ENCODE data around the gene LAD1. TPM values are rescaled to one million over a fixed set of nuclear protein-coding genes. Genes with fewer than 3 reads are reported as not detected.

Gene LAD1
- total and polyA plus RNA-seq, 2 of the 13 experiments (the other 11 are each of a cell fraction or from before 2014, with no cell fraction given) = 10.8 to 65.6 TPM

- 1% methylated on average over 16 of the region's 20 CpGs for WGBS (ENCODE audit: low lambda C conversion rate)
- intact Hi-C loops (cut with micrococcal nuclease; ENCODE audit: unreplicated experiment) (loop anchor here (1.0 to 2.0 kb wide), 3 partner anchors 21 to 65 kb away; partner anchors contain the start of gene PHLDA3), in situ Hi-C loops (cut with HindIII; ENCODE audit: extremely low pct_ligation_motif_present, low pct_unique_long_range_greater_than_20kb) (loop anchor here (5.0 kb wide), 1 partner anchor 64 kb away; no protein-coding TSS in a partner anchor)
- BruUV-seq (replicated peaks) = no TSS peak
- H3K9ac ChIP-seq (ENCODE audit: insufficient read depth, low read depth, low read length) = no peak overlapping the region
- no peaks in the 10 kb centered on the region for H3K9me3 ChIP-seq (ENCODE audit: low read length)
- FAIRE-seq (peak; percentile 28), DNase-seq (ENCODE audit: low spot score) (peak; percentile 56), ATAC-seq (peak; percentile 98)
- H3K79me2 ChIP-seq (ENCODE audit: insufficient read depth, low read length) = no peaks in the 10 kb centered on the region
- no peak overlapping the region for H3K27ac ChIP-seq (ENCODE audit: extremely low read length, insufficient read depth, low read length)
- H3K4me1 ChIP-seq (ENCODE audit: insufficient read depth, low read length) = peaks cover 25% of the 10 kb centered on the region
- CTCF ChIA-PET (ENCODE audit: low intra/inter-chr PET ratio, low total read pairs) = interaction anchor here (0.8 to 4.3 kb wide), 3 partner anchors 15 to 65 kb away, joined by 4 to 40 read pairs (median 21); no protein-coding TSS in a partner anchor
- H4K20me1 ChIP-seq (ENCODE audit: insufficient read depth, low read length) = no peaks in the 10 kb centered on the region
- H3K4me2 ChIP-seq (ENCODE audit: low read depth, low read length) = peak overlapping the region; percentile 84
- peak overlapping the region in 1 of 3 experiments; percentile 52; a peak in 1 of 6 replicates for H3K4me3 ChIP-seq (replicated peaks in 1 of 3; ENCODE audit: insufficient read depth in 1 of 3, low read depth in 2 of 3, low read length in 3 of 3)
- no peaks in the 10 kb centered on the region for H3K36me3 ChIP-seq (replicated peaks in 1 of 2; ENCODE audit: control insufficient read depth in 1 of 2, insufficient read depth in 2 of 2, low read length in 2 of 2)
- H3K27me3 ChIP-seq (ENCODE audit: control insufficient read depth in 1 of 2, insufficient read depth in 2 of 2, low read length in 2 of 2) = peaks cover 4 to 17% of the 10 kb centered on the region in 2 experiments; a peak in 4 of 5 replicates
- H2AFZ ChIP-seq (ENCODE audit: low read length) = no peak overlapping the region
- POLR2A ChIA-PET = interaction anchor here (0.6 to 1.9 kb wide), 6 partner anchors 12 to 85 kb away, joined by 3 to 9 read pairs (median 5); partner anchors contain the start of gene PHLDA3
- TF ChIP-seq CCAR2 (optimal IDR thresholded peaks at IDR 0.05; ENCODE audit: low read depth, low read length) (no peak), SNAI1 (CRISPR knock-in tag; IDR thresholded peaks at IDR 0.05; ENCODE audit: borderline replicate concordance) (no peak), SMYD3 (CRISPR knock-in tag; IDR thresholded peaks at IDR 0.05) (no peak), TCF7 (IDR thresholded peaks at IDR 0.05; ENCODE audit: low read depth) (no peak), SALL1 (CRISPR knock-in tag; IDR thresholded peaks at IDR 0.05) (peak; percentile 36; the same call in 1 of the 2 replicates), XRCC5 (optimal IDR thresholded peaks at IDR 0.05; ENCODE audit: low read length) (peak; percentile 77), PAWR (CRISPR knock-in tag; IDR thresholded peaks at IDR 0.05; ENCODE audit: borderline replicate concordance) (no peak), ZEB1 (IDR thresholded peaks at IDR 0.05; ENCODE audit: insufficient replicate concordance, low read depth) (no peak), RERE (CRISPR knock-in tag; IDR thresholded peaks at IDR 0.05; ENCODE audit: low read depth) (no peak), FOXK2 (IDR thresholded peaks at IDR 0.05) (no peak)
- TF ChIP-seq, protein P1, sequence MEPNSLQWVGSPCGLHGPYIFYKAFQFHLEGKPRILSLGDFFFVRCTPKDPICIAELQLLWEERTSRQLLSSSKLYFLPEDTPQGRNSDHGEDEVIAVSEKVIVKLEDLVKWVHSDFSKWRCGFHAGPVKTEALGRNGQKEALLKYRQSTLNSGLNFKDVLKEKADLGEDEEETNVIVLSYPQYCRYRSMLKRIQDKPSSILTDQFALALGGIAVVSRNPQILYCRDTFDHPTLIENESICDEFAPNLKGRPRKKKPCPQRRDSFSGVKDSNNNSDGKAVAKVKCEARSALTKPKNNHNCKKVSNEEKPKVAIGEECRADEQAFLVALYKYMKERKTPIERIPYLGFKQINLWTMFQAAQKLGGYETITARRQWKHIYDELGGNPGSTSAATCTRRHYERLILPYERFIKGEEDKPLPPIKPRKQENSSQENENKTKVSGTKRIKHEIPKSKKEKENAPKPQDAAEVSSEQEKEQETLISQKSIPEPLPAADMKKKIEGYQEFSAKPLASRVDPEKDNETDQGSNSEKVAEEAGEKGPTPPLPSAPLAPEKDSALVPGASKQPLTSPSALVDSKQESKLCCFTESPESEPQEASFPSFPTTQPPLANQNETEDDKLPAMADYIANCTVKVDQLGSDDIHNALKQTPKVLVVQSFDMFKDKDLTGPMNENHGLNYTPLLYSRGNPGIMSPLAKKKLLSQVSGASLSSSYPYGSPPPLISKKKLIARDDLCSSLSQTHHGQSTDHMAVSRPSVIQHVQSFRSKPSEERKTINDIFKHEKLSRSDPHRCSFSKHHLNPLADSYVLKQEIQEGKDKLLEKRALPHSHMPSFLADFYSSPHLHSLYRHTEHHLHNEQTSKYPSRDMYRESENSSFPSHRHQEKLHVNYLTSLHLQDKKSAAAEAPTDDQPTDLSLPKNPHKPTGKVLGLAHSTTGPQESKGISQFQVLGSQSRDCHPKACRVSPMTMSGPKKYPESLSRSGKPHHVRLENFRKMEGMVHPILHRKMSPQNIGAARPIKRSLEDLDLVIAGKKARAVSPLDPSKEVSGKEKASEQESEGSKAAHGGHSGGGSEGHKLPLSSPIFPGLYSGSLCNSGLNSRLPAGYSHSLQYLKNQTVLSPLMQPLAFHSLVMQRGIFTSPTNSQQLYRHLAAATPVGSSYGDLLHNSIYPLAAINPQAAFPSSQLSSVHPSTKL (CRISPR knock-in tag; IDR thresholded peaks at IDR 0.05) = 0 out of 2 replicates have a peak, but pooled peaks have one; percentile 18
Measured at GRCh38 chr1:201447903-201448871, 49.1 kb upstream of the LAD1 start.

All from HepG2 (cell line).